ENCODE data around the gene ARSD.
"Not testable (repeated sequence)": the region's sequence is repeated elsewhere in the genome, so short reads cannot be mapped to it uniquely, and the experiment has no call there.

Gene ARSD

GRCh38 chrX:2926664-2927275, 2.4 kb downstream of the ARSD start:
- TF ChIP-seq CTCF (IDR thresholded peaks at IDR 0.05; ENCODE audit: low read depth, low read length): no peak

GRCh38 chrX:2926255-2926654, 2.9 kb downstream of the ARSD start:
- not testable (repeated sequence) for DNase-seq; H3K4me3 ChIP-seq (ENCODE audit: low read depth, low read length); H3K27ac ChIP-seq; H3K36me3 ChIP-seq; H3K27me3 ChIP-seq (ENCODE audit: insufficient read depth, low read depth, severe bottlenecking)
- peaks cover 16% of the 10 kb centered on the region for H3K9me3 ChIP-seq (ENCODE audit: severe bottlenecking)

More at GRCh38 chrX:2926664-2927275, 2.4 kb downstream of the ARSD start:
- no peak for DNase-seq
- H3K9me3 ChIP-seq (ENCODE audit: severe bottlenecking): peaks cover 16% of the 10 kb centered on the region
- H3K4me3 ChIP-seq (ENCODE audit: low read depth, low read length): no peak overlapping the region
- no peaks in the 10 kb centered on the region for H3K36me3 ChIP-seq
- no peak overlapping the region for H3K27ac ChIP-seq
- peaks cover 3% of the 10 kb centered on the region for H3K27me3 ChIP-seq (ENCODE audit: insufficient read depth, low read depth, severe bottlenecking)

- H3K27me3 ChIP-seq (ENCODE audit: insufficient read depth, low read depth, severe bottlenecking): no peaks in the 10 kb centered on the region
- H3K27ac ChIP-seq: no peak overlapping the region
- peaks cover 11% of the 10 kb centered on the region for H3K9me3 ChIP-seq (ENCODE audit: severe bottlenecking)
- no peak for TF ChIP-seq CTCF (IDR thresholded peaks at IDR 0.05; ENCODE audit: low read depth, low read length)
- DNase-seq: no peak
- H3K36me3 ChIP-seq: no peaks in the 10 kb centered on the region
- H3K4me3 ChIP-seq (ENCODE audit: low read depth, low read length): no peak overlapping the region
Measured at GRCh38 chrX:2924151-2924550, 5.0 kb downstream of the ARSD start.

GRCh38 chrX:2921750-2922149, 7.4 kb downstream of the ARSD start:
- no peaks in the 10 kb centered on the region for H3K36me3 ChIP-seq
- H3K4me3 ChIP-seq (ENCODE audit: low read depth, low read length): no peak overlapping the region
- TF ChIP-seq CTCF (IDR thresholded peaks at IDR 0.05; ENCODE audit: low read depth, low read length): no peak
- H3K9me3 ChIP-seq (ENCODE audit: severe bottlenecking): peaks cover 2% of the 10 kb centered on the region
- no peak for DNase-seq
- H3K27ac ChIP-seq: no peak overlapping the region
- no peaks in the 10 kb centered on the region for H3K27me3 ChIP-seq (ENCODE audit: insufficient read depth, low read depth, severe bottlenecking)

GRCh38 chrX:2921193-2921592, 7.9 kb downstream of the ARSD start:
- TF ChIP-seq CTCF (IDR thresholded peaks at IDR 0.05; ENCODE audit: low read depth, low read length): no peak
- H3K36me3 ChIP-seq: no peaks in the 10 kb centered on the region
- no peak for DNase-seq
- no peak overlapping the region for H3K27ac ChIP-seq
- H3K4me3 ChIP-seq (ENCODE audit: low read depth, low read length): no peak overlapping the region
- no peaks in the 10 kb centered on the region for H3K27me3 ChIP-seq (ENCODE audit: insufficient read depth, low read depth, severe bottlenecking)
- H3K9me3 ChIP-seq (ENCODE audit: severe bottlenecking): peaks cover 2% of the 10 kb centered on the region

GRCh38 chrX:2917767-2918166, 11.4 kb downstream of the ARSD start:
- no peaks in the 10 kb centered on the region for H3K36me3 ChIP-seq
- no peaks in the 10 kb centered on the region for H3K27me3 ChIP-seq (ENCODE audit: insufficient read depth, low read depth, severe bottlenecking)
- H3K9me3 ChIP-seq (ENCODE audit: severe bottlenecking): no peaks in the 10 kb centered on the region
- DNase-seq: no peak
- no peak overlapping the region for H3K27ac ChIP-seq
- no peak overlapping the region for H3K4me3 ChIP-seq (ENCODE audit: low read depth, low read length)
- TF ChIP-seq CTCF (IDR thresholded peaks at IDR 0.05; ENCODE audit: low read depth, low read length): no peak
